ENCODE measurements around the gene TMEM63A.
A peak's percentile ranks its signal among the peaks of the same experiment; 100 is the strongest.
"Not testable (repeated sequence)": the region's sequence is repeated elsewhere in the genome, so short reads cannot be mapped to it uniquely, and the experiment has no call there.

The TMEM63A gene

GRCh38 chr1:225816643-225817538, 65.3 kb downstream of the TMEM63A start:
- no peak for DNase-seq

DNA sequence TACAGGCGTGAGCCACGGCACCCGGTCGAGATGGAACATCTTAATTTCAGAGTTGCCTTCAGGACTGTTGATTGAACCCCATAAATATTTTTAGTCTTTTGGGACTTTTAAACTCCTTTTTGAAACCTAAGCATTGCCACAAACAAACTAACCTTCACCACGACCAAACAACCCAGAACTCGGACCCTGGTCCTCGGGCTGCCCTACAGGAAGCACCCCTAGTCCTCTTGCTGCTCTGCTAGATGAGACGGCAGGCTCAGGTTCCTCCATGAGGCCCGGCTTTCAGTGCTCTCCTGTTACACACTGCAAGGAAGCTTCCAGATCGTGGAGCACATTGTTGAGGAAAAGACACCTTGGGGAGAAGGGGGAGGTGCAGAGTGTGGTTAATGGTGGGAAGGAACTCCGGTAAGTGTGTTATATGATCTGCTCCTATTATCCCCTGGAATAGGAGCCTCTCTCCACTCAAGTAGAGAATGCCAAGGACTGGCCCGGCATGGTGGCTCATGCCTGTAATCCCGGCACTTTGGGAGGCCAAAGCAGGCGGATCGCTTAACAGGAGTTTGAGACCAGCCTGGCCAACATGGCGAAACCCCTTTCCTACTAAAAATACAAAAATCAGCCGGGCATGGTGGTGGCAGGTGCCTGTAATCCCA, 66.5 kb downstream of the TMEM63A start:
- no peak for DNase-seq

GRCh38 chr1:225815090-225815489, 67.1 kb downstream of the TMEM63A start:
- not testable (repeated sequence) for DNase-seq

- no peak for DNase-seq
These were observed 67.8 kb downstream of the TMEM63A start for GRCh38 chr1:225814381-225814780.

- DNase-seq: no peak
These were observed 68.8 kb downstream of the TMEM63A start for GRCh38 chr1:225813214-225813964.

GRCh38 chr1:225812488-225813213, 69.5 kb downstream of the TMEM63A start:
- DNase-seq: no peak

DNA sequence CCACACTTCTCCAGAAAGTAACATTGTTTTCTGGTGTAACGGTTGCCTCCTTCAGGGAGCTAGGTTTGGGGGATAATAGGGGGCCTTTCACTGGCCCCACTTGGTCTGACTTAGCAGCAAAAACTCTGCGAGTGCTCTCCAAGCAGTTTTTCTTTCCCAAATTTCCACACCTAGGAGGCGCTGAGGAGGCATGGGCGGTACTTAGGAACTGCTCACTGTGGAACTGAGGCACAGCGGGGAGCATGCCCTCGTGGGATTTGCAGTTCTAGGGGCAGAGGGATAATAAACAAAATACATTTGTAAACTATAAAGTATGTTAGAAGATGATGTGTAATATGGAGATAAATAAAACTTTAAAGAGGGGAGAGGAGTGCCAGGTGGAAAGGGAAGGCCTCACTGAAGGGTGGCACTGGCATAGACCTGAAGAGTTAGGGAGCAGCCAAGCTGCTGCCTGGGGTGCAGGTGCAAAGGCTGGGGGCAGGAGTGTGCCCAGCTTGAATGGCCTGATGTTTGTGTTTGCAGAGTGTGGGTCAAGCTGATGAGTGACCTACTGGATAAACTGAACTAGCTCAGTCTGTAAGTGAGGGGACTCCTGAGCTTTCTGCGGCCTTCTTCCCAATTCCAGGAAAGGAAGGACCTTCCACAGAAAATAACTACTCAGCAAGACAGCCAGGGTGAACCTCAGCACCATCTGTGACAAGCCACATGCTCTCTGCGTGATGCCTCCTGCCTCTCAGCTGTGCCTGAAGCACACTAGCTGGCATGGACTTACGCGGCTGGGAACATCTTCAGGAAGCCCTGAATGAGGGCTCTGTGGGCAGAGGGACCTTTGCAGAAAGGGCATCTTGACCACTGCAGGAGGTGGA, 70.3 kb downstream of the TMEM63A start:
- no peak for DNase-seq

GRCh38 chr1:225810579-225811538, 71.3 kb downstream of the TMEM63A start:
- not testable (repeated sequence) for DNase-seq

DNA sequence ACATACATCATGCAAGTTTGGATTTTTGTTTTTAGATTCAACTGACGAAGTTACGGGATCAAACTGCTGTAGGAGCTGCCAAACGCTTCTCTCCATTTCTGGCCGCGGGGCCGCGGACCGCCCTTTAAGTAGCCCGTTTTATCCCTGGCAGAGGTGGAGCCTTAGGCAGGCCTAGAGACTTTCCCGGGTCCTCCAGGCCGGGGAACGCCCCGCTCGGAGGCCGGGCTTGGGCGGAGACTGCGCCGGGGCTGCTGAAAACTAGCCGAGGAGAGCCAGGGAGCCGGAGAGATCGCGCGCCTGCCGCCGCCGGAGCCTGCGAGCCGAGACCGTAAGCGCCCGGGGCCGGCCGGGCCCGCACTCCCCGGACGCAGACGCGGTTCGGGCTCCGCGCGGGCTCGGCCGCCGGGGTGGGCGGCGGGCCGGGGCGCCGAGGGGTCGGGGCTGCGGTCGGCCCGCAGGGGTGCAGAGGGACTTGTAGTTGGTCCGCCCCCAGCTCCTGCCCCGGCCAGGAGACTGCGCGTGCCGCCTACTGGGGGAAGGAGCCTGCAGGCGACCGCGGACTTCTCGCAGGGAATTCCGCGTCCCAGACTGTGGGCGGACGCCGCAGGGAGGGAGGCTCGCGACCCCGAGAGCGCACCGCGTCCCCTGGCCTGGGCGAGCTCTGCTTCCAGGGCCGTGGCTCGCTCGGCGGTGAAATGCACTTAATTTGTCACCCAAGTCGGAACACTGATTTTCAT, 72.2 kb downstream of the TMEM63A start, which contains the start of gene EPHX1:
EPHX1 (plus strand) TSS at position 283 of the 737 bp plus-strand sequence. CDS start 18,606 bp downstream, outside the sequence.
- DNase-seq: peak; percentile 67

- DNase-seq: no peak
These were observed 74.0 kb downstream of the TMEM63A start for GRCh38 chr1:225808136-225808535.

- not testable (repeated sequence) for DNase-seq
These were observed 75.4 kb downstream of the TMEM63A start for GRCh38 chr1:225806736-225807135.

DNA sequence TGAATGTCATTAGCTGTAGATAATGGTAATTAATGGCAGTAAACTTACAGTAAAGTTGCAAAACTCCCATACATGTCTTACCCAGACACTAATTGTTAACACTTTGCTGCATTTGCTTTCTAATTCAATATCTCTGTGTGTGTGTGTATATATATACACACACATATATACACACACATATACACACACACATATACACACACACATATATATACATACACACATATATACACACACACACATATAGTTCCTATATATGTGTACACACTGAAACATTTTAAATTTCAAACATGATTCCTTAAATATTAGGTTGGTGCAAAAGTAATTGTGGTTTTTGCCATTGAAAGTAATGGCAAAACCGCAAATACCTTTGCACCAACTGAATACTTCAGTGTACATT, 75.9 kb downstream of the TMEM63A start:
- DNase-seq: no peak

- not testable (repeated sequence) for DNase-seq
These were observed 81.0 kb downstream of the TMEM63A start for GRCh38 chr1:225801146-225801545.

DNA sequence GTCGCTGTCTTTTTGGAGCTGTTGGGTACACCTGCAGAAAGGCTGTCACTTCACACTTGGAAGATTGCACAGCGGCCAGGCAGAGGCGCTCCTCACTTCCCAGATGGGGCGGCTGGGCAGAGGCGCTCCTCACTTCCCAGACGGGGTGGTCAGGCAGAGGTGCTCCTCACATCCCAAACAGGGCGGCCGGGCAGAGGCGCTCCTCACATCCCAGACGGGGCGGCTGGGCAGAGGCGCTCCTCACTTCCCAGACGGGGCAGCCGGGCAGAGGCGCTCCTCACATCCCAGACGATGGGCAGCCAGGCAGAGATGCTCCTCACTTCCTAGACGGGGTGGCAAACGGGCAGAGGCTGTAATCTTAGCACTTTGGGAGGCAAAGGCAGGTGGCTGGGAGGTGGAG, 86.1 kb downstream of the TMEM63A start:
- DNase-seq: not testable (repeated sequence)
